Liver (tissue), 9 donors: Measurements from ENCODE around the gene TMIGD1. TPM values are rescaled to one million over a fixed set of nuclear protein-coding genes. Genes with fewer than 3 reads are reported as not detected.

ENCODE experiments used
- DNase-seq: peaks from one replicate; pipeline ENCODE4 v3.0.0-alpha.2; 2017; ENCODE audit warnings: low spot score
- H3K27ac ChIP-seq, 2 donors: one replicate each; pipeline ENCODE4 v1.7.0; 2013; ENCODE audit warnings: inconsistent platforms in 2 of 2, low read length in 2 of 2, control low read depth in 1 of 2, low read depth in 1 of 2, mild to moderate bottlenecking in 1 of 2
- H3K27me3 ChIP-seq, 4 donors: one replicate each; pipeline versions ENCODE4 v1.6.1 to v1.7.0; 2013; ENCODE audit warnings: low read length in 3 of 4, inconsistent platforms in 1 of 4, mild to moderate bottlenecking in 1 of 4, moderate library complexity in 1 of 4; ENCODE audit not compliant: control insufficient read depth in 4 of 4, insufficient read depth in 4 of 4
- H3K36me3 ChIP-seq, 4 donors: one replicate each; pipeline versions ENCODE4 v1.6.1 to v1.7.0; 2013; ENCODE audit warnings: low read length in 3 of 4, mild to moderate bottlenecking in 3 of 4, low read depth in 1 of 4, moderate library complexity in 1 of 4; ENCODE audit not compliant: control insufficient read depth in 4 of 4, insufficient read depth in 3 of 4
- H3K4me1 ChIP-seq, 4 donors: one replicate each; pipeline versions ENCODE4 v1.6.1 to v1.7.0; 2013; ENCODE audit warnings: low read length in 3 of 4, mild to moderate bottlenecking in 3 of 4, moderate library complexity in 1 of 4; ENCODE audit not compliant: control insufficient read depth in 4 of 4, insufficient read depth in 4 of 4
- H3K4me3 ChIP-seq, 3 donors: one replicate each; pipeline versions ENCODE4 v1.6.1 to v1.7.0; 2013; ENCODE audit warnings: low read length in 3 of 3, control low read depth in 1 of 3, low read depth in 1 of 3, mild to moderate bottlenecking in 1 of 3
- H3K9ac ChIP-seq, 2 donors: one replicate each; pipeline ENCODE4 v1.7.0; 2013; ENCODE audit warnings: low read length in 2 of 2, mild to moderate bottlenecking in 2 of 2, moderate library complexity in 2 of 2, control low read depth in 1 of 2, low read depth in 1 of 2
- H3K9me3 ChIP-seq, 4 donors: one replicate each; pipeline versions ENCODE4 v1.6.1 to v1.7.0; 2013; ENCODE audit warnings: low read length in 3 of 4; ENCODE audit not compliant: control insufficient read depth in 4 of 4
- CTCF ChIP-seq: fragments of 150-350 bp; IDR thresholded peaks from 2 replicates; pipeline ENCODE4 v1.5.1; 2017; ENCODE audit warnings: improper control_type of control experiment, low read depth, low read length; ENCODE audit not compliant: missing input control
- FOXA1 ChIP-seq: IDR thresholded peaks from 2 replicates; pipeline ENCODE4 v1.6.1; 2016; ENCODE audit warnings: antibody characterized with exemption
- GABPA ChIP-seq, 2 donors: IDR thresholded peaks in 1 of 2; conservative IDR thresholded peaks in 1 of 2; 2 replicates each; pipeline ENCODE4 v1.6.1; 2016; ENCODE audit warnings: antibody characterized with exemption in 2 of 2, mild to moderate bottlenecking in 1 of 2, moderate library complexity in 1 of 2
- HNF4G ChIP-seq: IDR thresholded peaks from 2 replicates; pipeline ENCODE4 v1.6.1; 2016; ENCODE audit warnings: antibody characterized with exemption
- JUND ChIP-seq, 2 donors: IDR thresholded peaks; 2 replicates each; pipeline ENCODE4 v1.6.1; 2016; ENCODE audit warnings: antibody characterized with exemption in 2 of 2
- SP1 ChIP-seq: IDR thresholded peaks from 2 replicates; pipeline ENCODE4 v1.6.1; 2018; ENCODE audit warnings: antibody characterized with exemption, mild to moderate bottlenecking
- TAF1 ChIP-seq: conservative IDR thresholded peaks from 2 replicates; pipeline ENCODE4 v1.6.1; 2016; ENCODE audit warnings: antibody characterized with exemption, mild to moderate bottlenecking
- WGBS: extraction: QIAGEN DNeasy Blood & Tissue Kit; methylation state at CpG from one replicate; pipeline ENCODE4 v1.1.7; 2013; 5-methylcytosine and 5-hydroxymethylcytosine counted together
- polyA plus RNA-seq, 2 donors: library from polyadenylated mRNA; stranded (reverse) in 1 of 2; unstranded in 1 of 2; fragments of 200-250 nt in 1 of 2; fragments of >200 nt in 1 of 2; fragmentation: Nextera tagmentation in 1 of 2; extraction: Ambion mirVana in 1 of 2; gene quantifications; one replicate each; pipeline versions ENCODE4 v1.2.1 to v1.2.3, GENCODE V29; 2013 to 2015
- total RNA-seq, 2 donors: library from RNA; depleted of rRNA; stranded (reverse); fragments of >200 nt; gene quantifications; one replicate each; pipeline ENCODE4 v1.2.3, GENCODE V29; 2014
- donor health status: healthy.
- donor health status: healthy.
- donor health status: healthy.
- donor health status: healthy.
- donor health status: healthy.

Gene TMIGD1
- total and polyA plus RNA-seq, 4 donors: not detected

DNA sequence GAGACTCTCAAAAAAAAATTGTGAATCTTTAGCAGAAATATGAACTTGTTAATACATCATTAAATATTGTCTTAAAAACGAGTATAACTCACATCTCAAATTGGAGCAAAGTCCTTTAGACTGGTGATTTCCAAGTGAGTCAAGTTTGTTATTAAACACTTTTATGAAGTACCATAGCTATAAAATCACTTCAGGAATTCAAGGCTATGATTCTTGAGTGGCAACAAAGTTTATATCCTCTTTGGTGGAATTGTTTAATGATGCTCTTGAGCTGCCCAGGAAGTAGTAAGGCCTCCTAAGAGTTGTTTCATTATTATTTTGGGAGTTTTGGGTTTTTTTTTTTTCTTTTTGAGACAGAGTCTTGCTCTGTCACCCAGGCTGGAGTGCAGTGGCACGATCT lies 25.5 kb downstream of the TMIGD1 start:
- no peaks in the 10 kb centered on the region for H3K36me3 ChIP-seq
- 74% methylated on average over 2 of the region's 2 CpGs for WGBS
- peaks cover 0 to 2% (median 0%) of the 10 kb centered on the region in 4 donors for H3K27me3 ChIP-seq
- TF ChIP-seq GABPA (IDR thresholded peaks at IDR 0.05 in 1 of 2, conservative IDR thresholded peaks at IDR 0.05 in 1 of 2) (no peak), CTCF (no peak)
- H3K4me3 ChIP-seq: no peak overlapping the region
- H3K9ac ChIP-seq: no peak overlapping the region
- no peaks in the 10 kb centered on the region for H3K9me3 ChIP-seq
- H3K4me1 ChIP-seq: no peaks in the 10 kb centered on the region
- H3K27ac ChIP-seq: no peak overlapping the region
- DNase-seq: no peak

DNA sequence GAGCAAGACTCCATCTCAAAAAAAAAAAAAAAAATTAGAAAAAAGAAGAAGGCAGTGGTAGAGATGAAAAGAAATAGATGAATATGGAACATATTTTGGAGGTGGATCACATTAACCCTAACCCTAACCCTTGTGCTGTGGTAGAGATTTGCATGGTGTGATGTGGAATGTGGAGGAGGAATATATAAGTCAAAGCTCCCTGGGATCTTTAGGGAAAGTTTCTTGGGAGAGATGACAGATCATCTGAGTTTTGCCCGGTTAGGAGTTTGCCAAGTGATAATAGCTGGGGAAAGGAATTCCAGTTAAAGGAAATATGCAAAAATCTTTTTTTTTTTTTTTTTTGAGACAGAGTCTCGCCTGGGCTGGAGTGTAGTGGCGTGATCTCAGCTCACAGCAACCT lies 29.1 kb downstream of the TMIGD1 start:
- no peaks in the 10 kb centered on the region for H3K4me1 ChIP-seq
- H3K27ac ChIP-seq: no peak overlapping the region
- TF ChIP-seq HNF4G: no peak
- TF ChIP-seq GABPA (IDR thresholded peaks at IDR 0.05 in 1 of 2, conservative IDR thresholded peaks at IDR 0.05 in 1 of 2): no peak
- no peak for TF ChIP-seq CTCF
- TF ChIP-seq SP1: no peak
- no peak overlapping the region for H3K9ac ChIP-seq
- DNase-seq: no peak
- no peak overlapping the region for H3K4me3 ChIP-seq
- H3K9me3 ChIP-seq: peaks cover 0 to 4% (median 0%) of the 10 kb centered on the region in 4 donors
- no peaks in the 10 kb centered on the region for H3K27me3 ChIP-seq
- no peaks in the 10 kb centered on the region for H3K36me3 ChIP-seq
- WGBS: 90% methylated on average over 3 of the region's 3 CpGs

DNA sequence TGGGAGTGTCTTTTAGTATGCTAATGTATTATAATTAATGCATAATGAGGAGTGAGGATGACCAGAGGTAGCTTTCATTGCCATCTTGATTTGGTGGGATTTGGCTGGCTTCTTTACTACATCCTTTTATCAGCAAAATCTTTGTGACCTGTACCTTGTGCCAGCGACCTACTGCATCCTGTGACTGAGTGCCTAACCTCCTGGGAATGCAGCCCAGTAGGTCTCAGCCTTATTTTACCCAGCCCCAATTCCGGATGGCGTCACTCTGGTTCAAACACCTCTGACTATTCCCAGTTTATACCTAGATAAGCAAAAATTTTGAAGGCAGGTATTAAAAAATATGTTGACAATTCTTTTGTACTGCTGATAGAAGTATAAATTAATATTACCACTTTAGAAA lies 31.6 kb downstream of the TMIGD1 start:
- no peak for TF ChIP-seq JUND (IDR thresholded peaks at IDR 0.05)
- no peak for TF ChIP-seq SP1
- no peak for TF ChIP-seq TAF1
- no peak for TF ChIP-seq HNF4G
- peaks cover 0 to 4% (median 0%) of the 10 kb centered on the region in 4 donors for H3K9me3 ChIP-seq
- WGBS: 43% methylated on average over 3 of the region's 3 CpGs

GRCh38 chr17:30300818-30301217 lies 33.0 kb downstream of the TMIGD1 start:
- Histone ChIP-seq H3K4me3 (no peak overlapping the region), H3K27ac (no peak overlapping the region), H3K36me3 (no peaks in the 10 kb centered on the region), H3K9me3 (peaks cover 0 to 4% (median 0%) of the 10 kb centered on the region in 4 donors), H3K9ac (no peak overlapping the region), H3K4me1 (no peaks in the 10 kb centered on the region), H3K27me3 (no peaks in the 10 kb centered on the region)
- no peak for DNase-seq
- TF ChIP-seq FOXA1: no peak

More for the DNA sequence above, 31.6 kb downstream of the TMIGD1 start:
- H3K4me1 ChIP-seq: no peaks in the 10 kb centered on the region
- H3K4me3 ChIP-seq: no peak overlapping the region
- no peaks in the 10 kb centered on the region for H3K36me3 ChIP-seq
- no peak for DNase-seq
- H3K27ac ChIP-seq: no peak overlapping the region
- no peaks in the 10 kb centered on the region for H3K27me3 ChIP-seq
- H3K9ac ChIP-seq: no peak overlapping the region
